K562 (cell line): Measurements from ENCODE around the gene MLC1. TPM values are rescaled to one million over a fixed set of nuclear protein-coding genes. Genes with fewer than 3 reads are reported as not detected.

Experiments
- ATAC-seq: fragments of 200-7000 bp; cut with Tn5 transposase; 3 replicates; pipeline ENCODE4 v1.9.1; 2020; ENCODE audit warnings: moderate library complexity
- BruUV-seq: library from RNA; stranded (reverse); fragments of 400-500 nt; replicated peaks from 2 replicates; lab custom pipeline; 2021; lab: Mats Ljungman, UMichigan
- CTCF ChIA-PET: fragments of 300-600 bp; formaldehyde crosslinking; extraction: SDS; loops from one replicate; lab custom pipeline; 2021; ENCODE audit warnings: low intra/inter-chr PET ratio; lab: Yijun Ruan, JAX
- POLR2A ChIA-PET: fragments of 300-600, 350-650 bp; sonication (Branson Sonifier 250); formaldehyde crosslinking; extraction: SDS; loops from one replicate; lab custom pipeline; 2021; ENCODE audit warnings: antibody characterized with exemption, inconsistent platforms; lab: Yijun Ruan, JAX
- DNase-seq, 4 experiments: peaks; one replicate each; pipeline versions ENCODE4 v3.0.0 to v3.0.0-alpha.2; 2011 to 2018; ENCODE audit warnings: low spot score in 3 of 4, mixed read lengths in 3 of 4; ENCODE audit errors: extremely low read depth in 1 of 4
- FAIRE-seq: peaks from 2 replicates; lab custom pipeline; 2011; peaks lifted over from hg19 to GRCh38; lab: Jason Lieb, UNC
- H2AFZ ChIP-seq: 2 replicates; pipeline ENCODE4 v1.6.0; 2011; ENCODE audit warnings: low read depth, low read length, control low read depth, inconsistent platforms
- H3K27ac ChIP-seq: fragments of 200-600 bp; 3 replicates; pipeline ENCODE4 v1.8.0; 2011; ENCODE audit warnings: low read depth, mild to moderate bottlenecking, control low read depth, inconsistent platforms, low read length, moderate library complexity, mixed read lengths; ENCODE audit errors: extremely low read depth
- H3K27me3 ChIP-seq, 2 experiments: fragments of 300-600 bp in 1 of 2; 2 replicates in 1 of 2; 3 replicates in 1 of 2; pipeline versions ENCODE4 v1.6.0 to v1.8.0; 2011; ENCODE audit warnings: inconsistent platforms in 2 of 2, low read length in 2 of 2, mild to moderate bottlenecking in 1 of 2, mixed read lengths in 1 of 2, moderate library complexity in 1 of 2; ENCODE audit not compliant: control insufficient read depth in 2 of 2, insufficient read depth in 2 of 2
- H3K36me3 ChIP-seq: fragments of 300-600 bp; 3 replicates; pipeline ENCODE4 v1.8.0; 2011; ENCODE audit warnings: mild to moderate bottlenecking, low read length, inconsistent platforms; ENCODE audit not compliant: control insufficient read depth, insufficient read depth
- H3K4me1 ChIP-seq, 2 experiments: fragments of 200-600 bp in 1 of 2; replicated peaks in 1 of 2; 2 replicates in 1 of 2; 3 replicates in 1 of 2; pipeline versions ENCODE4 v1.5.1 to v1.8.0; 2011; ENCODE audit warnings: inconsistent platforms in 2 of 2, low read length in 2 of 2, mild to moderate bottlenecking in 1 of 2, mixed read lengths in 1 of 2, moderate library complexity in 1 of 2; ENCODE audit not compliant: control insufficient read depth in 2 of 2, insufficient read depth in 2 of 2
- H3K4me2 ChIP-seq: 2 replicates; pipeline ENCODE4 v1.6.1; 2011; ENCODE audit warnings: low read length, control low read depth, inconsistent platforms, mixed read lengths; ENCODE audit not compliant: insufficient read depth
- H3K4me3 ChIP-seq: fragments of 200-600 bp; sonication (generic), shearing (Covaris generic); 2 replicates; pipeline ENCODE4 v1.5.1; 2016; ENCODE audit warnings: control low read depth, inconsistent platforms
- H3K79me2 ChIP-seq: fragments of 200-600 bp; 3 replicates; pipeline ENCODE4 v1.8.0; 2011; ENCODE audit warnings: low read length, inconsistent platforms; ENCODE audit not compliant: control insufficient read depth, insufficient read depth
- H3K9ac ChIP-seq, 2 experiments: 2 replicates each; pipeline versions ENCODE4 v1.6.0 to v1.6.1; 2011; ENCODE audit warnings: low read depth in 2 of 2, low read length in 2 of 2, control low read depth in 1 of 2, inconsistent platforms in 1 of 2, mild to moderate bottlenecking in 1 of 2, mixed read lengths in 1 of 2; ENCODE audit not compliant: insufficient read depth in 1 of 2
- H3K9me1 ChIP-seq: one replicate; pipeline ENCODE4 v1.6.0; 2011; ENCODE audit warnings: inconsistent platforms, mild to moderate bottlenecking, low read length, moderate library complexity; ENCODE audit not compliant: control insufficient read depth, insufficient read depth
- H3K9me3 ChIP-seq: replicated peaks from 2 replicates; pipeline ENCODE4 v1.5.1; 2011; ENCODE audit warnings: low read depth, low read length, inconsistent platforms; ENCODE audit not compliant: control insufficient read depth, insufficient read depth
- H4K20me1 ChIP-seq: replicated peaks from 2 replicates; pipeline ENCODE4 v1.6.1; 2011; ENCODE audit warnings: low read length, inconsistent platforms, mixed read lengths; ENCODE audit not compliant: control insufficient read depth, insufficient read depth
- ATF3 ChIP-seq, 2 experiments: fragments of 450-650 bp in 1 of 2; sonication (generic) in 1 of 2; formaldehyde crosslinking in 1 of 2; IDR thresholded peaks in 1 of 2; conservative IDR thresholded peaks in 1 of 2; 2 replicates each; pipeline versions ENCODE4 v1.6.1 to v1.8.1; 2016 to 2023; ENCODE audit warnings: mild to moderate bottlenecking in 2 of 2, moderate library complexity in 2 of 2, inconsistent platforms in 1 of 2, missing genetic modification reagents in 1 of 2
- ELF2 ChIP-seq: fragments of 250-450 bp; sonication (Bioruptor Pico); IDR thresholded peaks from 2 replicates; pipeline ENCODE4 v1.5.0; 2021; ENCODE audit warnings: mild to moderate bottlenecking
- HDAC2 ChIP-seq: fragments of 450-650 bp; IDR thresholded peaks from 2 replicates; pipeline ENCODE4 v1.6.1; 2016; ENCODE audit warnings: mild to moderate bottlenecking
- HIVEP1 ChIP-seq: fragments of 250-450 bp; sonication (Bioruptor Pico); IDR thresholded peaks from 2 replicates; pipeline ENCODE4 v1.4.0; 2020; ENCODE audit warnings: mild to moderate bottlenecking
- RBBP5 ChIP-seq: fragments of 200-600 bp; sonication (generic); IDR thresholded peaks from 2 replicates; pipeline ENCODE4 v1.6.1; 2012; ENCODE audit warnings: borderline replicate concordance, mild to moderate bottlenecking, low read length, control low read depth, inconsistent platforms; ENCODE audit not compliant: insufficient read depth, poor library complexity, severe bottlenecking
- SAFB ChIP-seq: fragments of 200-400 bp; formaldehyde crosslinking; IDR thresholded peaks from 2 replicates; pipeline ENCODE4 v1.6.1; 2017; ENCODE audit warnings: low read depth, low read length, borderline replicate concordance
- SRF ChIP-seq, 2 experiments: fragments of 250-450, 450-650 bp in 1 of 2; sonication (Bioruptor Pico) in 1 of 2; sonication (generic) in 1 of 2; formaldehyde crosslinking; IDR thresholded peaks; 2 replicates each; pipeline versions ENCODE4 v1.5.0 to v1.5.1; 2020 to 2022; ENCODE audit warnings: mild to moderate bottlenecking in 1 of 2, missing genetic modification reagents in 1 of 2
- TCFL5 ChIP-seq: fragments of 250-450 bp; sonication (Bioruptor Pico); conservative IDR thresholded peaks from 2 replicates; pipeline ENCODE4 v1.6.1; 2021; ENCODE audit warnings: mild to moderate bottlenecking, moderate library complexity, matching md5 sums
- THRB ChIP-seq: fragments of 450-650 bp; formaldehyde crosslinking; conservative IDR thresholded peaks from 2 replicates; pipeline ENCODE4 v1.4.0; 2022; ENCODE audit warnings: mild to moderate bottlenecking, missing genetic modification characterization
- ZBTB49 ChIP-seq: sonication (generic); formaldehyde crosslinking; IDR thresholded peaks from 2 replicates; pipeline ENCODE4 v1.8.0; 2022; ENCODE audit warnings: missing genetic modification reagents, mild to moderate bottlenecking, borderline replicate concordance
- ZFP1 ChIP-seq: fragments of 450-650 bp; formaldehyde crosslinking; IDR thresholded peaks from 2 replicates; pipeline ENCODE4 v1.4.0; 2020; ENCODE audit warnings: mild to moderate bottlenecking, mixed read lengths
- ZNF232 ChIP-seq: sonication (generic); formaldehyde crosslinking; IDR thresholded peaks from 2 replicates; pipeline ENCODE4 v1.8.0; 2022; ENCODE audit warnings: mild to moderate bottlenecking, missing genetic modification reagents
- ZNF589 ChIP-seq: fragments of 200-800 bp; sonication (Bioruptor generic); IDR thresholded peaks from 2 replicates; pipeline ENCODE4 v1.6.1; 2016; ENCODE audit warnings: low read depth, missing genetic modification characterization, missing compliant biosample characterization
- ZNF785 ChIP-seq: fragments of 250-450 bp; sonication (Bioruptor Pico); IDR thresholded peaks from 2 replicates; pipeline ENCODE4 v1.4.0; 2020; ENCODE audit warnings: mild to moderate bottlenecking
- WGBS: fragments of 100-300 bp; shearing (Covaris generic); methylation state at CpG from one replicate; pipeline ENCODE4 v1.1.6; 2016; ENCODE audit warnings: low coverage, mixed read lengths; ENCODE audit not compliant: insufficient coverage; ENCODE audit errors: missing lambda C conversion rate; 5-methylcytosine and 5-hydroxymethylcytosine counted together
- in situ Hi-C: fragments of 300-500 bp; cut with MboI; formaldehyde crosslinking; loops from 4 replicates; pipeline ENCODE4 v1.15.0; 2018; ENCODE audit warnings: inconsistent platforms, mixed read lengths
- intact Hi-C: fragments of 100-400 bp; cut with micrococcal nuclease; formaldehyde crosslinking; loops from 2 replicates; pipeline ENCODE4 v1.14.2; 2022
- polyA plus RNA-seq, 8 experiments: library from polyadenylated mRNA; depleted of rRNA in 4 of 8; stranded (reverse) in 5 of 8; unstranded in 3 of 8; fragments of >200 nt; fragmentation: Nextera tagmentation in 2 of 8; fragmentation: Illumina TruSeq in 1 of 8; extraction: Ambion mirVana in 2 of 8; extraction: Trizol in 1 of 8; gene quantifications; 2 replicates each; pipeline versions ENCODE4 v1.2.1 to v1.2.3, GENCODE V29; 2011 to 2014; ENCODE audit warnings: inconsistent platforms in 1 of 8, missing spikeins in 1 of 8
- total RNA-seq, 7 experiments: library from RNA; depleted of rRNA in 6 of 7; stranded (reverse); fragments of >200 nt in 6 of 7; fragmentation: Illumina TruSeq in 2 of 7; extraction: Trizol in 2 of 7; gene quantifications; 2 replicates each; pipeline versions ENCODE4 v1.2.1 to v1.2.3, GENCODE V29; 2011 to 2021; ENCODE audit warnings: low replicate concordance in 1 of 7

MLC1 gene
- total and polyA plus RNA-seq, 9 of the 15 experiments (the other 6 are each of a cell fraction or from before 2014, with no cell fraction given) = 0.06 to 0.98 (median 0.39) TPM

- intact Hi-C loops (no loop called here), in situ Hi-C loops (no loop called here)
- Histone ChIP-seq H3K79me2 (no peaks in the 10 kb centered on the region), H3K4me3 (no peak overlapping the region), H3K9me1 (no peaks in the 10 kb centered on the region), H3K27me3 (peaks cover 7 to 9% of the 10 kb centered on the region in 2 experiments; a peak in 4 of 5 replicates), H2AFZ (no peak overlapping the region), H3K9ac (no peak overlapping the region), H3K9me3 (no peaks in the 10 kb centered on the region), H3K36me3 (no peaks in the 10 kb centered on the region), H4K20me1 (no peaks in the 10 kb centered on the region), H3K4me2 (no peak overlapping the region), H3K27ac (no peak overlapping the region), H3K4me1 (peaks cover 0 to 40% of the 10 kb centered on the region in 2 experiments; a peak in 4 of 5 replicates)
- POLR2A ChIA-PET = no interaction called here
- TF ChIP-seq ZNF589 (CRISPR knock-in tag) (no peak), RBBP5 (no peak), THRB (no peak), TCFL5 (CRISPR knock-in tag) (no peak), HDAC2 (no peak), SAFB (no peak), ZFP1 (no peak), ZBTB49 (CRISPR knock-in tag) (no peak), HIVEP1 (no peak), ATF3 (IDR thresholded peaks at IDR 0.05) (no peak), ATF3 (CRISPR knock-in tag; conservative IDR thresholded peaks at IDR 0.05) (no peak), ZNF785 (CRISPR knock-in tag) (no peak), ZNF232 (CRISPR knock-in tag) (no peak), ELF2 (no peak), SRF (CRISPR knock-in tag; IDR thresholded peaks at IDR 0.05) (no peak)
- BruUV-seq = no TSS peak
- CTCF ChIA-PET = no interaction called here
- ATAC-seq (no peak), DNase-seq (no peak), FAIRE-seq (no peak)
- 30% methylated on average over 18 of the region's 18 CpGs for WGBS
Measured at GRCh38 chr22:50064453-50064852, 20.8 kb downstream of the MLC1 start.
